BLaER1 (cell line): ENCODE data around the gene DDA1.

ENCODE experiments used
- H3K27ac ChIP-seq: shearing (Covaris generic); formaldehyde crosslinking; 2 replicates; pipeline ENCODE4 v1.8.1; 2022
- H3K27me3 ChIP-seq: shearing (Covaris generic); formaldehyde crosslinking; 2 replicates; pipeline ENCODE4 v1.8.1; 2022
- H3K36me3 ChIP-seq: shearing (Covaris generic); formaldehyde crosslinking; 2 replicates; pipeline ENCODE4 v1.8.1; 2022
- H3K4me1 ChIP-seq: shearing (Covaris generic); formaldehyde crosslinking; 2 replicates; pipeline ENCODE4 v1.8.1; 2022
- H3K4me2 ChIP-seq: shearing (Covaris generic); formaldehyde crosslinking; 2 replicates; pipeline ENCODE4 v1.8.1; 2022
- H3K4me3 ChIP-seq: shearing (Covaris generic); formaldehyde crosslinking; 2 replicates; pipeline ENCODE4 v1.8.1; 2022
- H3K9ac ChIP-seq: shearing (Covaris generic); formaldehyde crosslinking; 2 replicates; pipeline ENCODE4 v1.8.1; 2022
- H3K9me3 ChIP-seq: shearing (Covaris generic); formaldehyde crosslinking; 2 replicates; pipeline ENCODE4 v1.8.1; 2022
- H4K20me1 ChIP-seq: shearing (Covaris generic); formaldehyde crosslinking; 2 replicates; pipeline ENCODE4 v1.8.1; 2022
- Cebpa-rat ChIP-seq: shearing (Covaris generic); IDR thresholded peaks from 2 replicates; pipeline ENCODE4 v1.8.1; 2022

Gene DDA1

GRCh38 chr19:17309198-17309964 is at the start of gene DDA1:
Gene DDA1, plus strand, starts transcription at chr19:17309563. Its CDS starts 92 bp downstream, at chr19:17309655.
- peaks cover 56% of the 10 kb centered on the region for H3K4me1 ChIP-seq
- H3K36me3 ChIP-seq, result peaks cover 35% of the 10 kb centered on the region
- no peaks in the 10 kb centered on the region for H3K27me3 ChIP-seq
- peak within 1 kb of the TSS; percentile 92 for H3K4me3 ChIP-seq
- no peaks in the 10 kb centered on the region for H3K9me3 ChIP-seq
- TF ChIP-seq Cebpa-rat, result no peak
- peak within 1 kb of the TSS; percentile 87 for H3K27ac ChIP-seq
- H4K20me1 ChIP-seq, result peaks cover 50% of the 10 kb centered on the region
- H3K4me2 ChIP-seq, result peak within 1 kb of the TSS; percentile 96
- H3K9ac ChIP-seq, result peak within 1 kb of the TSS; percentile 89

GRCh38 chr19:17259934-17260333 is 49.4 kb upstream of the DDA1 start:
- H3K4me1 ChIP-seq, result peaks cover 24% of the 10 kb centered on the region
- H3K9ac ChIP-seq, result no peak overlapping the region
- no peak overlapping the region for H3K27ac ChIP-seq
- H4K20me1 ChIP-seq, result no peaks in the 10 kb centered on the region
- no peak for TF ChIP-seq Cebpa-rat
- H3K4me3 ChIP-seq, result no peak overlapping the region
- no peak overlapping the region for H3K4me2 ChIP-seq
- no peaks in the 10 kb centered on the region for H3K27me3 ChIP-seq
- no peaks in the 10 kb centered on the region for H3K9me3 ChIP-seq
- no peaks in the 10 kb centered on the region for H3K36me3 ChIP-seq

GRCh38 chr19:17260842-17261325 is 48.5 kb upstream of the DDA1 start:
- H3K36me3 ChIP-seq, result no peaks in the 10 kb centered on the region
- H3K4me1 ChIP-seq, result peaks cover 29% of the 10 kb centered on the region
- H3K4me3 ChIP-seq, result no peak overlapping the region
- 0 out of 2 replicates have a peak overlapping the region, but pooled peaks have one; percentile 36 for H3K4me2 ChIP-seq
- no peak for TF ChIP-seq Cebpa-rat
- no peak overlapping the region for H3K9ac ChIP-seq
- no peaks in the 10 kb centered on the region for H3K9me3 ChIP-seq
- no peaks in the 10 kb centered on the region for H4K20me1 ChIP-seq
- no peak overlapping the region for H3K27ac ChIP-seq
- no peaks in the 10 kb centered on the region for H3K27me3 ChIP-seq

- Histone ChIP-seq H3K27me3 (no peaks in the 10 kb centered on the region), H3K27ac (no peak overlapping the region), H3K36me3 (no peaks in the 10 kb centered on the region), H3K9me3 (no peaks in the 10 kb centered on the region), H4K20me1 (no peaks in the 10 kb centered on the region), H3K4me3 (no peak overlapping the region), H3K9ac (peak overlapping the region; percentile 38; the same call in 1 of the 2 replicates), H3K4me2 (no peak overlapping the region), H3K4me1 (peaks cover 38% of the 10 kb centered on the region)
- no peak for TF ChIP-seq Cebpa-rat
Measured at GRCh38 chr19:17262557-17262956, 46.8 kb upstream of the DDA1 start.

- Histone ChIP-seq H3K4me2 (peak overlapping the region; percentile 40), H3K9me3 (no peaks in the 10 kb centered on the region), H3K4me3 (no peak overlapping the region), H3K27ac (0 out of 2 replicates have a peak overlapping the region, but pooled peaks have one; percentile 20), H3K27me3 (no peaks in the 10 kb centered on the region), H3K4me1 (peaks cover 50% of the 10 kb centered on the region), H4K20me1 (no peaks in the 10 kb centered on the region), H3K36me3 (peaks cover 5% of the 10 kb centered on the region), H3K9ac (no peak overlapping the region)
- TF ChIP-seq Cebpa-rat, result no peak
Measured at GRCh38 chr19:17263712-17264640, 45.4 kb upstream of the DDA1 start.

GRCh38 chr19:17264641-17264979 is 44.8 kb upstream of the DDA1 start, which contains the start of gene USHBP1:
Gene USHBP1, minus strand, starts transcription at chr19:17264745. Its CDS starts 446 bp downstream, at chr19:17264299.
- Histone ChIP-seq H3K27me3 (no peaks in the 10 kb centered on the region), H3K4me1 (peaks cover 51% of the 10 kb centered on the region), H3K9me3 (no peaks in the 10 kb centered on the region), H4K20me1 (no peaks in the 10 kb centered on the region), H3K4me2 (peak within 1 kb of the TSS; percentile 40), H3K36me3 (peaks cover 11% of the 10 kb centered on the region), H3K9ac (no peak within 1 kb of the TSS), H3K4me3 (no peak within 1 kb of the TSS), H3K27ac (0 out of 2 replicates have a peak within 1 kb of the TSS, but pooled peaks have one; percentile 20)
- TF ChIP-seq Cebpa-rat, result no peak

GRCh38 chr19:17266026-17266425 is 43.3 kb upstream of the DDA1 start:
- peak overlapping the region; percentile 57; the same call in 1 of the 2 replicates for H3K4me3 ChIP-seq
- H3K27ac ChIP-seq, result peak overlapping the region; percentile 64; the same call in 1 of the 2 replicates
- H3K4me1 ChIP-seq, result peaks cover 46% of the 10 kb centered on the region
- H3K36me3 ChIP-seq, result peaks cover 24% of the 10 kb centered on the region
- H3K9me3 ChIP-seq, result no peaks in the 10 kb centered on the region
- H4K20me1 ChIP-seq, result no peaks in the 10 kb centered on the region
- H3K4me2 ChIP-seq, result peak overlapping the region; percentile 76
- no peaks in the 10 kb centered on the region for H3K27me3 ChIP-seq
- H3K9ac ChIP-seq, result peak overlapping the region; percentile 19; the same call in 1 of the 2 replicates
- TF ChIP-seq Cebpa-rat, result no peak

GRCh38 chr19:17266589-17266974 is 42.8 kb upstream of the DDA1 start:
- Histone ChIP-seq H3K9me3 (no peaks in the 10 kb centered on the region), H4K20me1 (no peaks in the 10 kb centered on the region), H3K4me2 (peak overlapping the region; percentile 76), H3K4me1 (peaks cover 46% of the 10 kb centered on the region), H3K36me3 (peaks cover 29% of the 10 kb centered on the region), H3K9ac (peak overlapping the region; percentile 19; the same call in 1 of the 2 replicates), H3K4me3 (peak overlapping the region; percentile 57), H3K27me3 (no peaks in the 10 kb centered on the region), H3K27ac (peak overlapping the region; percentile 64)
- no peak for TF ChIP-seq Cebpa-rat

GRCh38 chr19:17266975-17267788 is 42.2 kb upstream of the DDA1 start, which contains the start of gene BABAM1:
Gene BABAM1, plus strand, starts transcription at chr19:17267443. Its CDS starts 1,364 bp downstream, at chr19:17268807.
- H3K4me2 ChIP-seq, result peak within 1 kb of the TSS; percentile 97
- H4K20me1 ChIP-seq, result no peaks in the 10 kb centered on the region
- H3K4me3 ChIP-seq, result peak within 1 kb of the TSS; percentile 89
- H3K9ac ChIP-seq, result peak within 1 kb of the TSS; percentile 86
- H3K36me3 ChIP-seq, result peaks cover 35% of the 10 kb centered on the region
- H3K27me3 ChIP-seq, result no peaks in the 10 kb centered on the region
- H3K27ac ChIP-seq, result peak within 1 kb of the TSS; percentile 79
- H3K9me3 ChIP-seq, result no peaks in the 10 kb centered on the region
- H3K4me1 ChIP-seq, result peaks cover 52% of the 10 kb centered on the region
- TF ChIP-seq Cebpa-rat, result no peak
